Measurements from ENCODE around the gene RTN4. TPM values are rescaled to one million over a fixed set of nuclear protein-coding genes. Genes with fewer than 3 reads are reported as not detected.

Gene RTN4
- total RNA-seq, 1 donor from 2014 or later, result 106 TPM

DNA sequence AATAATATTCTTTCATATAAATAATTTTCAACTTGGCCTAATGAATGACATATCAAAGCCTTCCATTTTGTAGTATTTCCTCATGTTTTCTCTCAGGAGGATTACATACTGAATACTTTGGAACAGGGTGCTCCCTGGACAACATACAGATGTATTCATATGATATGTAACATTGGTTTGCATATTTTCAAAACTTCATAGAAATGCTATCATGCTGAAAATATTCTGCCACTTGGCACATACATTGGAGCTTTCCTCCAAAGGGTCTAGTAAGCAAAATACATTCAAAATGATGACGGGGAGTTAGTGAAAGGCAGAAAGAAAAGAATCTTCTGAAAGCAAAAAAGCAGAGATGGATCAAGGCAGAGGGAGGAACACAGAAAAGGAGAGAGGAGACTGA, 38.1 kb upstream of the RTN4 start:
- Histone ChIP-seq H3K27me3 (ENCODE audit: control insufficient read depth, insufficient read depth, low read length) (no peaks in the 10 kb centered on the region), H3K4me3 (ENCODE audit: low read depth, low read length) (no peak overlapping the region), H3K36me3 (ENCODE audit: control insufficient read depth, insufficient read depth, low read length) (no peaks in the 10 kb centered on the region)
- TF ChIP-seq, protein P1, sequence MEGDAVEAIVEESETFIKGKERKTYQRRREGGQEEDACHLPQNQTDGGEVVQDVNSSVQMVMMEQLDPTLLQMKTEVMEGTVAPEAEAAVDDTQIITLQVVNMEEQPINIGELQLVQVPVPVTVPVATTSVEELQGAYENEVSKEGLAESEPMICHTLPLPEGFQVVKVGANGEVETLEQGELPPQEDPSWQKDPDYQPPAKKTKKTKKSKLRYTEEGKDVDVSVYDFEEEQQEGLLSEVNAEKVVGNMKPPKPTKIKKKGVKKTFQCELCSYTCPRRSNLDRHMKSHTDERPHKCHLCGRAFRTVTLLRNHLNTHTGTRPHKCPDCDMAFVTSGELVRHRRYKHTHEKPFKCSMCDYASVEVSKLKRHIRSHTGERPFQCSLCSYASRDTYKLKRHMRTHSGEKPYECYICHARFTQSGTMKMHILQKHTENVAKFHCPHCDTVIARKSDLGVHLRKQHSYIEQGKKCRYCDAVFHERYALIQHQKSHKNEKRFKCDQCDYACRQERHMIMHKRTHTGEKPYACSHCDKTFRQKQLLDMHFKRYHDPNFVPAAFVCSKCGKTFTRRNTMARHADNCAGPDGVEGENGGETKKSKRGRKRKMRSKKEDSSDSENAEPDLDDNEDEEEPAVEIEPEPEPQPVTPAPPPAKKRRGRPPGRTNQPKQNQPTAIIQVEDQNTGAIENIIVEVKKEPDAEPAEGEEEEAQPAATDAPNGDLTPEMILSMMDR (IDR thresholded peaks at IDR 0.05; ENCODE audit: insufficient read depth, low read length, severe bottlenecking), result no peak
- FAIRE-seq (no peak), DNase-seq (ENCODE audit: low read depth) (no peak)

DNA sequence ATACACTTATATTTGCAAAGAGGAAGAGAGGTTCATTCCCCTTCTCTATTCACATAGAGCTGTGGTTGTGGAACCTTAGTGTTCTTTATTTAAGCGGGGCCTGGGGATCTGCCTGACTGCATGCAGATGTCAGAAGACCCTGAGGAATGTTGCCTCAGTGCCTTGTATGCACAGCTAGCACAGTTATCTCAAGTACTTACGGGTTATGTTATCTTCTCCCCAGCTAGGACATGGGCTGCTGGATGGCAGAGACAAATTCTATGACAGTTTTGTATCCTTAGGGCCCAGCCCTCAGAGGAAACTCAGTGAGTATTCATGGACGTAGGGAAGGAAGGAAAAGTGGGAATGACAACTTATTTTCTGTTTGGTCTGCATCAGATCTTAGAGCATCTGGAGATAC, 37.7 kb upstream of the RTN4 start:
- H3K36me3 ChIP-seq (ENCODE audit: control insufficient read depth, insufficient read depth, low read length), result no peaks in the 10 kb centered on the region
- FAIRE-seq (no peak), DNase-seq (ENCODE audit: low read depth) (no peak)
- TF ChIP-seq, protein P1 (IDR thresholded peaks at IDR 0.05; ENCODE audit: insufficient read depth, low read length, severe bottlenecking), result no peak
- no peak overlapping the region for H3K4me3 ChIP-seq (ENCODE audit: low read depth, low read length)
- no peaks in the 10 kb centered on the region for H3K27me3 ChIP-seq (ENCODE audit: control insufficient read depth, insufficient read depth, low read length)

DNA sequence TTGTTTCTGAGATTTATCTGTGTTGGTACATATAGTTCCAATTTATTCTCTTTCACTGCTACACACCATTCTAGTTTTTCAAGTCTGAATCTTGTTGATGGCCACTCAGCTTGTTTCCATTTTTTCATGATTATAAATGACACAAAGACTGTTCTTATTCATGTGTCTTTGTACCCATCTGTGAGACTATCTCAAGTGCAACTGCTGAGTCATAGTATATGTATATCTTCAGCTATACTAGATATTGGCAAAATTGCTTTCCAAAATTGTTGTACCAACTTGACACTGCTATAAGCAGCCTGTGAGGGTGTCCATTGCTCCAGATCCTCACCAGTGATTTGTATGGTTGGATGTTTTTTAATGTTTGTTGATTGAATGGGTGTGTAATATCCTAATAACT, 37.2 kb upstream of the RTN4 start:
- H3K27me3 ChIP-seq (ENCODE audit: control insufficient read depth, insufficient read depth, low read length), result no peaks in the 10 kb centered on the region
- DNase-seq (ENCODE audit: low read depth), result no peak
- H3K4me3 ChIP-seq (ENCODE audit: low read depth, low read length), result no peak overlapping the region
- no peak for FAIRE-seq
- TF ChIP-seq, protein P1 (IDR thresholded peaks at IDR 0.05; ENCODE audit: insufficient read depth, low read length, severe bottlenecking), result no peak
- H3K36me3 ChIP-seq (ENCODE audit: control insufficient read depth, insufficient read depth, low read length), result no peaks in the 10 kb centered on the region

DNA sequence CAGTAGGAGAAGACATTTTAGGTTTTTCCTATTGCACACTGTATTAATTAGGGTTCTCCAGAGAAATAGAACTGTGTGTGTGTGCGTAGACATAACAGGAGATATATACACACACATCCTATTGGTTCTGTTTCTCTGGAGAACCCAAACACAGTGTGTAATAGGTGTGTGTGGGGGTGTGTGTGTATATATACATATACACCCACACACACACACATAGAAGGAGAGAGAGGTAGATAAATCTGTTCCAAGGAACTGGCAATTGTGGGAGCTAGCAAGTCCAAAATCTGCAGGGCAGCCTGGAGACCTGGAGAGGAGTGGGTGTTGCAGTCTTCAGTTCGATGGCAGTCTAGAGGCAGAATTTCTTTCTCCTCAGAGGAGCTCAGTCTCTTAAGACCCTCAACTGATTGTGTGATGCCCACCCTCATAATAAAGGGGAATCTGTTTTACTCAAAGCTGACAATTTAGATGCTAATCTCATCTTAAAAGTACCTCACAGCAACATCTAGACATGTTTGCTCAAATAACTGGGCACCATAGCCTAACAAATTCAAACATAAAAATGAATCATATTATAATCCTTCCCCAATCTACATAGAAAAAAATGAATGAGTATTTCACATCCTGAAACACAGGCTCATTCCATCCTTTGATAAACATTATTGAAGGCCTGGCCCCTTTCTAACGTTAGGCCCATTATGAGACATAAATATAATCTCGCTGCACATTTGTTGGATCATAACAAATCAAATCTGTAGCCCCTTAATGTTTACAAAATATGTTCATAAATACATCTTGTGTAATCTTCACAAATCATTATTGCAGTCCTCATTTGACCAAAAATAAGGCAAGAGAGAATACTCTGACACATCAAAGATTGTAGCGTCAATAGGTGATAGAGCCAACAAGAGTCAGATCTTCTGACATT, 35.1 kb upstream of the RTN4 start:
- Histone ChIP-seq H3K4me3 (ENCODE audit: low read depth, low read length) (no peak overlapping the region), H3K36me3 (ENCODE audit: control insufficient read depth, insufficient read depth, low read length) (no peaks in the 10 kb centered on the region), H3K27me3 (ENCODE audit: control insufficient read depth, insufficient read depth, low read length) (no peaks in the 10 kb centered on the region)
- TF ChIP-seq, protein P1 (IDR thresholded peaks at IDR 0.05; ENCODE audit: insufficient read depth, low read length, severe bottlenecking), result no peak
- DNase-seq (ENCODE audit: low read depth) (no peak), FAIRE-seq (no peak)

DNA sequence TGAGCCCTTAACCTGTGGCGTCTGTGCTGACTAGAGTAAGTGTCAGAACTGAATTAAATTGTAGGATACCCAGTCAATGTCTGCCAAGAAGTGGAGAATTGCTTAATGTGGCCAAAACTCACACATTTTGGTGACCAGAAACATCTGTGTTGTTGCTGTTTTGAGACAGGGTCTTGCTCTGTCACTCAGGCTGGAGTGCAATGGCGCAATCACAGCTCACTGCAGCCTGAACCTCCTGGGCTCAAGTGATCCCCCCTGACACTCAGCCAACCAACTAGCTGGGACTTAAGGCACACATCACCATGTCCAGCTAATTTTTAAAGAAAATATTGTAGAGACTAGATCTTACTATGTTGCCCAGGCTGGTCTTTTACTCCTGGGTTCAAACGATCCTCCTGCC, 34.4 kb upstream of the RTN4 start:
- no peaks in the 10 kb centered on the region for H3K27me3 ChIP-seq (ENCODE audit: control insufficient read depth, insufficient read depth, low read length)
- no peaks in the 10 kb centered on the region for H3K36me3 ChIP-seq (ENCODE audit: control insufficient read depth, insufficient read depth, low read length)
- TF ChIP-seq, protein P1 (IDR thresholded peaks at IDR 0.05; ENCODE audit: insufficient read depth, low read length, severe bottlenecking), result no peak
- H3K4me3 ChIP-seq (ENCODE audit: low read depth, low read length), result no peak overlapping the region
- FAIRE-seq (no peak), DNase-seq (ENCODE audit: low read depth) (no peak)

Data from bronchial epithelial cell (primary cell).